GM12874 (cell line): ENCODE data around the gene WWC1.

Source experiments
- CTCF ChIP-seq: IDR thresholded peaks from 2 replicates; pipeline ENCODE4 v1.5.1; 2011; ENCODE audit warnings: low read depth, mild to moderate bottlenecking, control low read depth, low read length, moderate library complexity; ENCODE audit not compliant: insufficient read depth

The WWC1 gene

GRCh38 chr5:168341178-168341577 is 49.7 kb downstream of the WWC1 start:
- TF ChIP-seq CTCF, result no peak

GRCh38 chr5:168342151-168342825 is 50.8 kb downstream of the WWC1 start:
- no peak for TF ChIP-seq CTCF

- no peak for TF ChIP-seq CTCF
Measured at GRCh38 chr5:168342985-168343384, 51.5 kb downstream of the WWC1 start.

- no peak for TF ChIP-seq CTCF
Measured at GRCh38 chr5:168346417-168346816, 55.0 kb downstream of the WWC1 start.

GRCh38 chr5:168347368-168348083 is 56.1 kb downstream of the WWC1 start:
- no peak for TF ChIP-seq CTCF

GRCh38 chr5:168348084-168348414 is 56.6 kb downstream of the WWC1 start:
- no peak for TF ChIP-seq CTCF

- TF ChIP-seq CTCF, result no peak
Measured at GRCh38 chr5:168350315-168350714, 58.9 kb downstream of the WWC1 start.
